ENCODE data around the gene CD79B.

CD79B gene

DNA sequence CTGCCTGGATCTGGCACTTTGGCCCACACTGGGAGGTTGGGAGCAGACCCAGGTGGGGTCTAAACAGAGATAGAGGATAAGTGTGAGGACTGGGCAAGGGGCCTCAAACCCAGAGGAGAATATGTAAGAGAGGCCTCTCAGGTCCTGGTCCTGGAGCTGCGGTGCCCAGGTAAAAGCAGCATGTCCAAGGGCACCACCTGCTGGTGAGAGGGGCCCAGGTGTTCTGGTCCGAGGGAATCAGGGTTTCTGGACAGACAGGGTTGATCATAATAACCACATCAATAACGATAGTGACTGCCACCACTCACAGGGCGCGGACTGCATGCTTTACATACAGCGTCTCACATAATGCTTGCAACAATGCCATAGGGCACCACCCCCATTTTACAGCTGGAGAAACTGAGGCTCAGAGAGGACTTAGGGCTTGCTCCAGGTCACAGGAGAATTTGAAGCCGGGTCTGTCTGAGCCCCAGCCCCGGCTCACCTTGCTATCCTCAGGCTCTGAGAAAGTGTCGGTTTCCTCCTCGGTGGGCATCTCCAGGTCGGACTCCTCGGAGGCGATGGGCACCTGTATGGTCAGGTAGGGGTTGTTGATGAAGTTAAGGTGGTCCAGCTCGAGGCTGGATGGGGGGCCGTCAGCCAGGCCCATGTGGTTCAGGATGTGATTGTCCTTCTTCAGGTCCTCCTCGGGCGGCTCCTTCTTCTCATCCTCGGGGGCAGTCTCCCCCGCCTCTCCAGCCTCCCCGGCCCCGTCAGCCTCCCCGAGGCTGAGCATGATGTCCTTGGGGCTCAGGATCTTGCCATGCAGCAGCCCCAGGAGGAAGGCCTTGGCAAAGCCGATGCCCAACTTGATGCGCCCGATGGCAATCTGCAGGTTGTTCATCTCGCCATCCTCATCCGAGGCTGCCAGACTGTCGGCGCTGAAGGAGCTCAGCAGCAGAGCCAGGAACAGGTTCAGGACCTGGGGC is 19.1 kb upstream of the CD79B start:
- no peak for DNase-seq (ENCODE audit: low read depth)

DNA sequence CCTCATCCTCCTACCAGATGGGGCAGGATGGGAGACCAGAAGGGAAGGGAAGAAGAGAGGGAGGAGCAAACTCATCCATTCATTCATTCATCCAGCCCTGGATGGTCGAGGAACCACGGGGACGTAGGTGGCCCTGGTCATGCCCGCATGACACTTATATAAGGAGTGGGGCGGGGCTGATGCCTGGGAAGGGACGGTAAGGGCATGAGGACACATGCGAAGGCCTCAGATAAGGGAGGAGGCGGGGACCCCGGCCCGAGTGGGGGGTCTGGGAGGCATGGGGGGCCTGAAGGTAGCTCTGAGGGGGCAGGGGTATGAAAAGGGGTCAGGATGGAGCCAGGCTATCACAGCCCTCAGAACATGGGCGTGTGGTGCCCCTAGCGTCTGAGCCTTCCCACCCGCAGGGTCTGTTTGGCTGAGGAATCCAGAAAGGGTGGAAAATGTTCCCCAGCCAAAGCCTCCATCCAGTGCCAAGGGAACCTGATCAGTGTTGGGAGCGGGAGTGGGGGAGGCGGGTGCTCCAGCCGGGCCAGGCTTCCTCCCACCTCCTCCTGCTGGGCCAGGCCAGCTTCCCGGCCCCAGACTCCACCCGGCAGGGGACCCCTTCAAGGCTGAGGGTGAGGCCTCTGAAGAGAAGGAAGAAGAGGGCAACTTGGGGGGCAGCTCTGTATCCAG is 17.6 kb upstream of the CD79B start:
- no peak for DNase-seq (ENCODE audit: low read depth)

- DNase-seq (ENCODE audit: low read depth), result no peak
These were observed 16.4 kb upstream of the CD79B start for GRCh38 chr17:63948521-63948920.

DNA sequence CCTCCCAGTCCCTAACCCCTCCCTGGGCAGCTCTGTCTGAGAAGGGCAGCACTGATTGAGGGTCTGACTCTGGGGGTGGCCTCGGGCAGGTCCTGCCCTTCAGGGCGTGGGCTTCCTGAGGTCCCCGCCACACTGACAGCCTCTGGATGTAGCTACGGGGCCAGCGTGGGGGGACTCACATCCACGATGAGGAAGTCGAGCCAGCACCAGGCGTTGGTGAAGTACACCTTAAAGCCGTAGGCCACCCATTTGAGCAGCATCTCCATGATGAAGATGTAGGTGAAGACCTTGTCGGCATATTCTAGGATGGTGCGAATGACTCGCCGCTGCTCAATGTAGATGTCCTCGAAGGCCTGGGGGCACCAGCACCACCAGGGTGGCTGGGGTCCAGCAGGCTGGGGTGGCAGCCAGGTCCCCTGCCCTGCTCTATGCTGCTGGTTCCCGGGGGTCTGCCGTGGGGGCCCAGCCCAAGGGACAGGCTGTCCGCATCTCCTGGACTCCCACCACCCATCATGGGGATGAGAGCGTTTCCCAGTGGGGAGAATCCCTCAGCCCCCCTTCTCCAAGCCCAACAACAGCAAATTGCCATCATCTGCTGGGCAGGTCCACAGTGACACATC is 15.7 kb upstream of the CD79B start:
- DNase-seq (ENCODE audit: low read depth), result no peak

GRCh38 chr17:63946440-63947363 is 14.6 kb upstream of the CD79B start:
- peak; percentile 7 for DNase-seq (ENCODE audit: low read depth)

DNA sequence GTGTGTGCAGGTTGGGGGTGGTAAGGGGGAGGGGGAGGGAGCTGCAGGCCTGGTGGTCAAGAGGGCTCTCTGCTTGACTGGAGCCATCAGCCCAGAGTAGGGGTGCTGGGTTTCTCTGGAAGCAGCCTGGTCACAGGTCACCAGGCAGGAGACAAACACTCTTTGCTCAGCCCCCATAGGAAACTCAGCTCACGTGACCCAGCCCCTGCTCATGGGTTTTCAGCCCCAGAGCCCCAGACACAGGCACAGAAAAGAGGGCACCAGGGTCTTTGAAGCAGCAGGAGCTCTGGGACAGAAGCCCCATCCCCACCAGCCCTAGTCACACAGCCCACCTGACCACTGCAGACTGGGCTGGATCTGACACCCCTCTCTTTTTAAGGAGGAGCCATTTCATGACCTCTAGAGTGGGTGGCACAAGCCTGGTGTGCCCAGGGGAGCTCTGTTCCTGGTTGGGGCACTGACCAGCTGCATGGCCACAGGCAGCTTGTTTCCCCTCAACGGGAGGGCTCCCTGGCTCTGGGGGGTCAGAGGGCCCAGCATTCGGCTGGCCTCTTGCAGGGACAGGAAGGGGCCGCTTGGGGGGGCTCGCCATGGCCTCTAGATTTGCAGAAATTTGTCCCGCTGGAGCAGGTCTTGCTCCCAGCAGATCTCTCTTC is 13.8 kb upstream of the CD79B start:
- DNase-seq (ENCODE audit: low read depth), result no peak

GRCh38 chr17:63944736-63945499 is 12.8 kb upstream of the CD79B start:
- no peak for DNase-seq (ENCODE audit: low read depth)

DNA sequence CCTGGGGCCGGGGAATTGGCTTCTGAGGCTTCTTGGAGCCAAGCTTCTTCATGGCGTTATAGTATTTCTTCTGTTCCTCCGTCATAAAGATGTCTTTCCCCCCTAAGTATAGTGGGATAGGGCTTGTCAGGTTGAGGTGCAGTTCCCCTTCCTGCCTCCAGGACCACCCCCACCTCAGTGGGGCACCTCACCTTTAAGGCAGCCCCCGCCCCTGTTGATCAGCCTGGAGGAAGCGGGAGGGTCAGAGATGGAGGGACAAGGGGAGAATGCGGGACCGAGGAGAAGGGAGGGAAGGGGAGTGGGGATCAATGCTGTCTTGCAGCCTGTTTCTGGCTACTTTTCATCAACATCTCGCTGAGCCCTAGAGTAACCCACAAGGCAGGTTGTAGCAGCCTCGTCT is 11.6 kb upstream of the CD79B start:
- DNase-seq (ENCODE audit: low read depth), result no peak

DNA sequence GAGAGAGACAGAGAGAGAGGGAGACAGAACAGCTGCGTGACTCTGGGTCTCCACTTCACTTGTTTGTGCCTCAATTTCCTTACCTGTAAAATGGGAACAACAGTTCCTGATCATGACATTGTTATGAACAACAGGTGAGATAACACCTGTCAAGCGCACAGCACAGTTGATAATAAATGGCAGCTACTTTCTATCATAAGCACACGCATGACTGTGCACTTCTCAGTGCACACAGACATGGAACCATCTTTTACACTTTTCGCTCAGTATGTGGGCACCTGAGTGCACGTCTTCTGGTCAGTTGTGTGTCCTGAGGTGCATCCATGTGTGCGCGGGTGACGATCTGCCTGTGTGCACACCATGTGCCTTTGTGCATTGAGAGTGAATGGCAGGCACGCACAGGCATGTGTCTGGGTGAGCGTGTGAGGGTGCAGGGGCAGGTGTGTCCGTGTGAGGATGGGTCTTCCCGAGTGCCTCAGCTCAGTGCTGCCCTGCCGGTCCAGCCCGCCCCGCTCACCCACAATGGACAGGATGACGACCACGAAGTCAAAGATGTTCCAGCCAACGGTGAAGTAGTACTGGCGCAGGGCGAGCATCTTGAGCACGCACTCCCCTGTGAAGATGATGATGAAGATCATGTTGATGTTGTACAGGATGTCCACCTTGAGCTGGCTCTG is 10.3 kb upstream of the CD79B start:
- DNase-seq (ENCODE audit: low read depth), result no peak

GRCh38 chr17:63941751-63942150 is 9.6 kb upstream of the CD79B start:
- DNase-seq (ENCODE audit: low read depth), result no peak

- DNase-seq (ENCODE audit: low read depth), result no peak
These were observed 9.0 kb upstream of the CD79B start for GRCh38 chr17:63941162-63941561.

GRCh38 chr17:63940584-63940983 is 8.5 kb upstream of the CD79B start:
- DNase-seq (ENCODE audit: low read depth), result no peak

DNA sequence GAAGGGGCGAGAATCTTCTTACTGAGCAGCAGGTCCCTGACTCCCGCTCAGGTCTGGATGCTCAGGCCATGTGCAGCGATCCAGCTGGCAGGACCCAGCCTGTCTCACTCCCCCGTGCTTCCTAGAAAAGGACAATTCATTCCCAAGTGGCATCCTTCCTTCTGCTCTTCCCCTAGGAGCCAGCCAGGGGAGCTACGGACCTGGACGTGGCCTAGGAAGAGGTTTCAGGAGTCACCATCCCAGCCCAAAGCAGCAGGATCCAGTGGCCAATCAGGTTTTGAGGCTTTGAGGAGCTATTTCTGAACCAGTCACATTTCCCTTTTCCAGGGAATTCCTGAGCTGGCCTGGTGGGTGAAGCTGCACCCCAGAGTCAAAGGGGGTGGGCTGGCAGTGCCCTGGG is 7.8 kb upstream of the CD79B start:
- no peak for DNase-seq (ENCODE audit: low read depth)

DNA sequence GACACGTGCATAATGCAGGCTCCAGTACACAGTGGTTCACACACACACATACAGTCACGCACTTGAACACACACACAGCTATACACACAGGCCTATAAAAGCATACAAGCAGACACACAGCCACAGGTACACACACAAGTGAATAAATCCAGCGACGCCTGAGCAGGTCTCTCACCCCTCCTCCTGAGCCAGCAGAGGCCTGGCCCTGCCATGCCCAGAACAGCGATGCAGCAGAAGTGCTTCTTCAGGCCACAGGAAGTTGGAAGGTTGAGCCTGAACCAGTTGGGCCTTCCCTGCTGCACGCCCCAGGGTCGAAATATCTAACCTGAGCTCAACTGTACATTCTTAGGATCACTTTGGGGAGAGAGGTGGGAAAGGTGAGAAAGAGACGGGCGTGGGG is 7.3 kb upstream of the CD79B start:
- DNase-seq (ENCODE audit: low read depth), result no peak

GRCh38 chr17:63937920-63938319 is 5.8 kb upstream of the CD79B start:
- no peak for DNase-seq (ENCODE audit: low read depth)

DNA sequence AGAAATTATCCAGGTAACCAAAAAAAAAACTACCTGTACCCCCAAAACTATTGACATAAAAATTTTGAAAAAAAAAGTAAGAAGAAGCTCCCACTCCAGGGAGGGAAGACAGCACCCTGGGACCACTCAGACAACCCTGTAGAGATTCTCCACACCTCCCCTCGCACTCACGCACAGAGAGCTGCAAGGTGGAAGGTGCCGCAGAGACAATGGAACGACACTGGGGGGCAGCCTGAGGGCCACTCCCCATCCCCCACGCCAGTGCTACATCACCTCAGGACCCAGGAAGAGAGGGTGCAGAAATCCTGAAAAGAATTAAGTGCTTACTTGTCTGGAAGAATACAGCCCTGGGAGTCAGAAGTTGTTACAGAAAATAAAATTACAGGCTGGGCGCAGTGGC is 5.2 kb upstream of the CD79B start:
- no peak for DNase-seq (ENCODE audit: low read depth)

DNA sequence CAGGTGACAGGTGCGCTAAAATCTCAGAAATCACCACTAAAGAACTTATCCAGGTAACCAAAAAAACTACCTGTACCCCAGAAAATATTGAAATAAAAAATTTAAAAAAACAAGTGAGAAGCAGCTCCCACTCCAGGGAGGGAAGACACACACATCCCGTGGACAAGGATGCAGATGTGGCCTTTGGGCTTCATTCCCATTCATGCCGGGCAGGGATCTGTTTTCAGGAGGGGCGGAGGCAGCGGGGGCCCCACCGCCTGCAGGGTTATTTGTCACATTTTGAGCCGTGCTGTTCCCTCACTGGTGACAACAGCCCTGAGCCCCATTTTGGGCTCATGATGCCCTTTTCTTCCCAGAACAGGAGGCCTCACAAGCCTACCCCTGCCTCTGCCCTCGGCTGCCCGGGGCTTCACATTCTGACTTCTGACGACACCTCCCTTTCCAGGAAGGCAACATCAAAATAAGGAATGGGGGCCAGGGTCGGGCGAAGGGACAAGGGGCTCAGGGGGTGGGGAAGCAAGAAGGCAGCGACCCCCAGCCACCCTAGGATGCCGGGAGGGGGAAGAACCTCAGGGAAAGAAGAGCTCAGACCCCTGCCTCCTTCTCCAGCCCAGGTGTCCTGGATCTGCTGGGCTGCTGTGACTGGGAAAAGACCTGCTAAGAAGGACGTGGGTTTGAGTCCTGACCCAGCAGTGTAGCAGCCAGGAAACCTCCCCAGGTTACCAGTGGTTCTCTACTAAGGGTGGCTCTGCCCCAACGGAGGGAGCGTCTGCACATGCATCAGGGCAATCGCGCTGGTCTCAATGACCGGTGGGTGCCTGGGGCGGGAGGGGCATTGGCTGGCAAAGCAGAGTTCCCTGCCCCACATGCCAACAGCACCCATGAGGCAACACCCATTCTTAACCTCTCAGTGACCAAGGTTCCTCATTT is 2.3 kb upstream of the CD79B start:
- DNase-seq (ENCODE audit: low read depth), result no peak

DNA sequence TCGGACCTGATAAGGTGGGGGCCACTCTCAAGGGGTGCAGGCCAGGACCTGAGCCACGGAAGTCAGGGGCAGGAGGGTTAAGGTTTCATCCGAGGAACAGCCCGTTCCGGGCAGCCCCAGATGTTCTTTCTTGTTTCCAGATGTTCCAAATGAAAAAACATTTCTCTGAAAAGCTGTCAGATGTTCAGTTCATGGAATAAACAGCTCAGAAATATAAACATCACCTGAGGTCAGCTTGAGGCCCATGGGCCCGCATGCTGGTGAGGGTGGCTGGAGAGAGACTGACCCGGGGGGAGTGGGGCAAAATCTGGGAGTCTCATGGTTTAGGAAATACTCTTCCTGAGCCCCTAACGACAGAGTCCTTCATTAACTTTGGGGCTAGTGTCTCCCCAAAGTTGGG is 1.5 kb upstream of the CD79B start:
- no peak for DNase-seq (ENCODE audit: low read depth)

- no peak for DNase-seq (ENCODE audit: low read depth)
These were observed 590 bp upstream of the CD79B start for GRCh38 chr17:63932721-63933120.
